Measurements from ENCODE around the gene CLEC16A. TPM values are rescaled to one million over a fixed set of nuclear protein-coding genes. Genes with fewer than 3 reads are reported as not detected.

CLEC16A gene
- total and polyA plus RNA-seq, 4 donors: 14.3 to 44.4 (median 26.4) TPM

- 96 to 98% methylated on average over 5 of the region's 5 CpGs for WGBS, 2 donors
- no peak overlapping the region for H3K27ac ChIP-seq (ENCODE audit: low read depth in 1 of 2, low read length in 1 of 2)
- H3K9ac ChIP-seq (ENCODE audit: insufficient read depth in 1 of 2, low read length in 2 of 2): no peak overlapping the region
- peaks cover 0 to 3% (median under 1%) of the 10 kb centered on the region in 4 donors for H3K9me3 ChIP-seq (ENCODE audit: control insufficient read depth in 4 of 4, insufficient read depth in 3 of 4, low read length in 3 of 4)
- H3K36me3 ChIP-seq (ENCODE audit: control insufficient read depth in 4 of 4, insufficient read depth in 4 of 4, low read length in 4 of 4): peaks cover 3 to 17% (median 5%) of the 10 kb centered on the region in 4 donors
- no peak for DNase-seq
- TF ChIP-seq CTCF (IDR thresholded peaks at IDR 0.05; ENCODE audit: control extremely low read depth, extremely low read depth): no peak
- H3K27me3 ChIP-seq (ENCODE audit: control insufficient read depth in 3 of 3, insufficient read depth in 3 of 3, low read length in 2 of 3): no peaks in the 10 kb centered on the region
- H3K4me1 ChIP-seq (ENCODE audit: control insufficient read depth in 5 of 5, insufficient read depth in 5 of 5, low read length in 5 of 5): peaks cover 4 to 34% (median 16%) of the 10 kb centered on the region in 5 donors
- H3K4me3 ChIP-seq: no peak overlapping the region
- ATAC-seq (ENCODE audit: insufficient read depth, low FRiP score): no peak
Measured at GRCh38 chr16:11035096-11035495, 90.7 kb downstream of the CLEC16A start.

GRCh38 chr16:11036040-11036439 lies 91.7 kb downstream of the CLEC16A start:
- H3K4me3 ChIP-seq: no peak overlapping the region
- no peak overlapping the region for H3K27ac ChIP-seq (ENCODE audit: low read depth in 1 of 2, low read length in 1 of 2)
- H3K4me1 ChIP-seq (ENCODE audit: control insufficient read depth in 5 of 5, insufficient read depth in 5 of 5, low read length in 5 of 5): peaks cover 4 to 34% (median 16%) of the 10 kb centered on the region in 5 donors
- H3K36me3 ChIP-seq (ENCODE audit: control insufficient read depth in 4 of 4, insufficient read depth in 4 of 4, low read length in 4 of 4): peaks cover 3 to 19% (median 7%) of the 10 kb centered on the region in 4 donors
- H3K9ac ChIP-seq (ENCODE audit: insufficient read depth in 1 of 2, low read length in 2 of 2): no peak overlapping the region
- 98 to 100% methylated on average over 6 of the region's 6 CpGs for WGBS, 2 donors
- TF ChIP-seq CTCF (IDR thresholded peaks at IDR 0.05; ENCODE audit: control extremely low read depth, extremely low read depth): no peak
- DNase-seq: no peak
- no peaks in the 10 kb centered on the region for H3K27me3 ChIP-seq (ENCODE audit: control insufficient read depth in 3 of 3, insufficient read depth in 3 of 3, low read length in 2 of 3)
- peaks cover 0 to 3% (median under 1%) of the 10 kb centered on the region in 4 donors for H3K9me3 ChIP-seq (ENCODE audit: control insufficient read depth in 4 of 4, insufficient read depth in 3 of 4, low read length in 3 of 4)
- ATAC-seq (ENCODE audit: insufficient read depth, low FRiP score): no peak

- 90 to 95% methylated on average over 8 of the region's 8 CpGs for WGBS, 2 donors
Measured at GRCh38 chr16:11036868-11037410, 92.6 kb downstream of the CLEC16A start.

More at GRCh38 chr16:11036868-11037410, 92.6 kb downstream of the CLEC16A start:
- Histone ChIP-seq H3K27ac (ENCODE audit: low read depth in 1 of 2, low read length in 1 of 2) (no peak overlapping the region), H3K9me3 (ENCODE audit: control insufficient read depth in 4 of 4, insufficient read depth in 3 of 4, low read length in 3 of 4) (peaks cover 0 to 3% (median under 1%) of the 10 kb centered on the region in 4 donors), H3K36me3 (ENCODE audit: control insufficient read depth in 4 of 4, insufficient read depth in 4 of 4, low read length in 4 of 4) (peaks cover 4 to 16% (median 7%) of the 10 kb centered on the region in 4 donors), H3K4me3 (no peak overlapping the region), H3K9ac (ENCODE audit: insufficient read depth in 1 of 2, low read length in 2 of 2) (no peak overlapping the region), H3K27me3 (ENCODE audit: control insufficient read depth in 3 of 3, insufficient read depth in 3 of 3, low read length in 2 of 3) (no peaks in the 10 kb centered on the region), H3K4me1 (ENCODE audit: control insufficient read depth in 5 of 5, insufficient read depth in 5 of 5, low read length in 5 of 5) (peaks cover 4 to 32% (median 16%) of the 10 kb centered on the region in 5 donors)
- no peak for TF ChIP-seq CTCF (IDR thresholded peaks at IDR 0.05; ENCODE audit: control extremely low read depth, extremely low read depth)
- DNase-seq (no peak), ATAC-seq (ENCODE audit: insufficient read depth, low FRiP score) (no peak)

Data from lung (tissue), 12 donors.